Keratinocyte (primary cell): ENCODE data around the gene CLEC17A. TPM values are rescaled to one million over a fixed set of nuclear protein-coding genes. Genes with fewer than 3 reads are reported as not detected.

Source experiments
- DNase-seq: peaks from one replicate; pipeline ENCODE4 v3.0.0-alpha.2; 2011; ENCODE audit warnings: low read depth, missing footprints, low spot score
- FAIRE-seq: peaks from 2 replicates; lab custom pipeline; 2011; peaks lifted over from hg19 to GRCh38; lab: Jason Lieb, UNC
- H2AFZ ChIP-seq: 2 replicates; pipeline ENCODE4 v1.6.0; 2012; ENCODE audit warnings: low read length, control low read depth, inconsistent platforms; ENCODE audit not compliant: control insufficient read depth
- H3K27ac ChIP-seq: 2 replicates; pipeline ENCODE4 v1.5.1; 2011; ENCODE audit warnings: low read length; ENCODE audit not compliant: control insufficient read depth, insufficient read depth
- H3K27me3 ChIP-seq: 3 replicates; pipeline ENCODE4 v1.6.0; 2011; ENCODE audit warnings: low read length; ENCODE audit not compliant: control insufficient read depth, insufficient read depth; ENCODE audit errors: extremely low read depth
- H3K36me3 ChIP-seq, 2 experiments: 2 replicates in 1 of 2; 3 replicates in 1 of 2; pipeline ENCODE4 v1.5.1; 2011; ENCODE audit warnings: low read length in 2 of 2, mild to moderate bottlenecking in 1 of 2; ENCODE audit not compliant: control insufficient read depth in 2 of 2, insufficient read depth in 2 of 2; ENCODE audit errors: extremely low read depth in 1 of 2
- H3K4me1 ChIP-seq: 3 replicates; pipeline ENCODE4 v1.5.1; 2011; ENCODE audit warnings: low read length; ENCODE audit not compliant: control insufficient read depth, insufficient read depth; ENCODE audit errors: extremely low read depth
- H3K4me2 ChIP-seq: 3 replicates; pipeline ENCODE4 v1.6.0; 2011; ENCODE audit warnings: low read depth, low read length; ENCODE audit not compliant: control insufficient read depth, insufficient read depth; ENCODE audit errors: extremely low read depth
- H3K4me3 ChIP-seq, 3 experiments: fragments of 200-600 bp in 1 of 3; sonication (generic) in 1 of 3; 2 replicates in 2 of 3; 3 replicates in 1 of 3; pipeline ENCODE4 v1.5.1; 2011 to 2016; ENCODE audit warnings: low read length in 3 of 3, mild to moderate bottlenecking in 3 of 3, control low read depth in 2 of 3, inconsistent platforms in 1 of 3, low read depth in 1 of 3, mixed read lengths in 1 of 3, mixed run types in 1 of 3, moderate library complexity in 1 of 3; ENCODE audit not compliant: control insufficient read depth in 2 of 3, insufficient read depth in 2 of 3; ENCODE audit errors: extremely low read depth in 1 of 3
- H3K79me2 ChIP-seq: 2 replicates; pipeline ENCODE4 v1.6.0; 2012; ENCODE audit warnings: low read length; ENCODE audit not compliant: control insufficient read depth, insufficient read depth
- H3K9ac ChIP-seq: 3 replicates; pipeline ENCODE4 v1.6.0; 2011; ENCODE audit warnings: low read length; ENCODE audit not compliant: control insufficient read depth, insufficient read depth; ENCODE audit errors: extremely low read depth
- H3K9me1 ChIP-seq: 3 replicates; pipeline ENCODE4 v1.6.0; 2011; ENCODE audit warnings: low read length; ENCODE audit not compliant: control insufficient read depth, insufficient read depth; ENCODE audit errors: extremely low read depth
- H3K9me3 ChIP-seq: 2 replicates; pipeline ENCODE4 v1.5.1; 2012; ENCODE audit warnings: low read depth, low read length; ENCODE audit not compliant: control insufficient read depth
- H4K20me1 ChIP-seq: 3 replicates; pipeline ENCODE4 v1.6.0; 2011; ENCODE audit warnings: low read length; ENCODE audit not compliant: control insufficient read depth, insufficient read depth; ENCODE audit errors: extremely low read depth
- CTCF ChIP-seq, 3 experiments: IDR thresholded peaks in 1 of 3; conservative IDR thresholded peaks in 1 of 3; optimal IDR thresholded peaks in 1 of 3; 2 replicates in 2 of 3; 3 replicates in 1 of 3; pipeline versions ENCODE3 to v1.5.1; 2011; ENCODE audit warnings: low read length in 3 of 3, mild to moderate bottlenecking in 3 of 3, moderate library complexity in 2 of 3, control low read depth in 1 of 3, inconsistent platforms in 1 of 3; ENCODE audit not compliant: insufficient read depth in 2 of 3; ENCODE audit errors: extremely low read depth in 1 of 3
- EZH2 ChIP-seq: IDR thresholded peaks from one replicate; pipeline ENCODE4 v1.6.1; 2012; ENCODE audit warnings: inconsistent platforms, mild to moderate bottlenecking, low read length, moderate library complexity
- dilution Hi-C: fragments of 300-500 bp; cut with MboI; formaldehyde crosslinking; loops from one replicate; pipeline ENCODE4 v1.7.0; 2020; ENCODE audit warnings: low sequenced_read_pairs; ENCODE audit not compliant: extremely low pct_ligation_motif_present
- polyA plus RNA-seq, 5 experiments: library from polyadenylated mRNA; depleted of rRNA in 3 of 5; stranded (reverse) in 3 of 5; stranded (forward) in 1 of 5; unstranded in 1 of 5; fragments of >200 nt; gene quantifications; 1 replicate in 1 of 5; 2 replicates in 3 of 5; 3 replicates in 1 of 5; pipeline versions ENCODE4 v1.2.1 to v1.2.3, GENCODE V29; 2011 to 2012; ENCODE audit warnings: missing spikeins in 2 of 5, low read depth in 1 of 5, low replicate concordance in 1 of 5

Gene CLEC17A
- polyA plus RNA-seq, 1 donor (not counting 4 experiments of a cell fraction or from before 2014, with no cell fraction given) = not detected

- no peaks in the 10 kb centered on the region for H3K9me3 ChIP-seq
- peak overlapping the region; percentile 42 for H3K9ac ChIP-seq
- peak overlapping the region; percentile 33 for H3K27ac ChIP-seq
- dilution Hi-C loops = no loop called here
- FAIRE-seq = no peak
- peaks cover 36% of the 10 kb centered on the region for H3K79me2 ChIP-seq
- no peak overlapping the region for H3K4me2 ChIP-seq
- no peak for TF ChIP-seq CTCF (optimal IDR thresholded peaks at IDR 0.05 in 1 of 3, IDR thresholded peaks at IDR 0.05 in 1 of 3, conservative IDR thresholded peaks at IDR 0.05 in 1 of 3; ENCODE audit: extremely low read depth in 1 of 3, insufficient read depth in 2 of 3, low read length in 3 of 3)
- no peaks in the 10 kb centered on the region for H3K27me3 ChIP-seq
- H3K4me3 ChIP-seq = no peak overlapping the region
- H4K20me1 ChIP-seq = peaks cover 8% of the 10 kb centered on the region
- H3K4me1 ChIP-seq = peaks cover 55% of the 10 kb centered on the region
- no peak overlapping the region for H2AFZ ChIP-seq
- no peak for DNase-seq
- H3K36me3 ChIP-seq = peaks cover 0 to 13% of the 10 kb centered on the region in 2 experiments
- H3K9me1 ChIP-seq = no peaks in the 10 kb centered on the region
These were observed 29.6 kb upstream of the CLEC17A start for GRCh38 chr19:14553042-14553938.

- no peak for FAIRE-seq
- H4K20me1 ChIP-seq = peaks cover 8% of the 10 kb centered on the region
- H3K79me2 ChIP-seq = peaks cover 40% of the 10 kb centered on the region
These were observed 29.0 kb upstream of the CLEC17A start for GRCh38 chr19:14553939-14554243.

More at GRCh38 chr19:14553939-14554243, 29.0 kb upstream of the CLEC17A start:
- H2AFZ ChIP-seq = no peak overlapping the region
- peak overlapping the region; percentile 33 for H3K27ac ChIP-seq
- H3K4me1 ChIP-seq = peaks cover 61% of the 10 kb centered on the region
- H3K4me2 ChIP-seq = peak overlapping the region; percentile 61
- H3K9me1 ChIP-seq = no peaks in the 10 kb centered on the region
- peaks cover 0 to 8% of the 10 kb centered on the region in 2 experiments for H3K36me3 ChIP-seq
- dilution Hi-C loops = no loop called here
- no peaks in the 10 kb centered on the region for H3K9me3 ChIP-seq
- no peaks in the 10 kb centered on the region for H3K27me3 ChIP-seq
- no peak for TF ChIP-seq CTCF (optimal IDR thresholded peaks at IDR 0.05 in 1 of 3, IDR thresholded peaks at IDR 0.05 in 1 of 3, conservative IDR thresholded peaks at IDR 0.05 in 1 of 3; ENCODE audit: extremely low read depth in 1 of 3, insufficient read depth in 2 of 3, low read length in 3 of 3)
- TF ChIP-seq EZH2 = no peak
- DNase-seq = no peak
- H3K4me3 ChIP-seq = no peak overlapping the region
- peak overlapping the region; percentile 42 for H3K9ac ChIP-seq
